ENCODE data around the gene LRMDA. TPM values are rescaled to one million over a fixed set of nuclear protein-coding genes. Genes with fewer than 3 reads are reported as not detected.

LRMDA gene
- total and polyA plus RNA-seq, 10 of the 15 experiments (the other 5 are each of a cell fraction or from before 2014, with no cell fraction given): 0.07 to 0.54 (median 0.29) TPM; not detected in 4

DNA sequence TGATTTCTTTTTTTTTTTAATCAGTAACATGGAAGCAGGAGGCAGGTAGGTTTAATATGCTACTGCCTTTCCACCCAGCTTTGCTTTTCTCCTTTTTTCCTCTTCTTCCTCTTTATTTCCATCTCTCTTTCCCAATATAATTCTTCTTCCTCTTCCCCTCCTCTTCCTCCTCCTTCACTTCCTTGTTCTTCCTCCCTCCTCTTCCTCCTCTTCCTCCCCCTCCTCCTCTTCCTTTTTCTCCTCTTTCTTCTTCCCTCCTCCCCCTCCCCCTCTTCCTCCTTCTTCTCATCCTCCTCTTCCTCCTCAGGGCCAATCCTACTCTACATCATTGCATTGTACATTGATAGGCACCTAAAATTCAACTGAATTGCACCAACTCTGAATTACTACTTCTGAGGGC, 41.2 kb upstream of the LRMDA start:
- TF ChIP-seq GATAD2B (conservative IDR thresholded peaks at IDR 0.05; ENCODE audit: low read depth) (no peak), MXI1 (IDR thresholded peaks at IDR 0.05; ENCODE audit: low read depth, low read length) (no peak), ASH2L (IDR thresholded peaks at IDR 0.05; ENCODE audit: borderline replicate concordance, low read depth) (no peak), ESRRA (IDR thresholded peaks at IDR 0.05; ENCODE audit: low read length) (no peak), POLR2AphosphoS2 (IDR thresholded peaks at IDR 0.05; ENCODE audit: low read depth, low read length) (no peak)
- no TSS peak for BruUV-seq (replicated peaks)
- no peaks in the 10 kb centered on the region for H3K79me2 ChIP-seq (ENCODE audit: control insufficient read depth, insufficient read depth, low read length)
- DNase-seq (ENCODE audit: low read depth, low spot score) (no peak), FAIRE-seq (no peak), ATAC-seq (no peak)
- no peak overlapping the region for H3K27ac ChIP-seq (ENCODE audit: control insufficient read depth, insufficient read depth)
- no peak overlapping the region for H3K4me3 ChIP-seq
- no peak overlapping the region for H3K4me2 ChIP-seq (ENCODE audit: control insufficient read depth, insufficient read depth)
- in situ Hi-C loops (cut with MboI) (loop anchor here (25.0 kb wide), 2 partner anchors 647 to 1147 kb away; no protein-coding TSS in a partner anchor), intact Hi-C loops (cut with micrococcal nuclease; ENCODE audit: unreplicated experiment) (no loop called here)
- H4K20me1 ChIP-seq (ENCODE audit: control insufficient read depth, insufficient read depth): no peaks in the 10 kb centered on the region; the same call in none of the 2 replicates
- H3K36me3 ChIP-seq (ENCODE audit: control insufficient read depth in 2 of 2, insufficient read depth in 2 of 2, low read length in 1 of 2): no peaks in the 10 kb centered on the region
- ChIA-PET CTCF (interaction anchor here (0.6 kb wide), 1 partner anchor 612 kb away, joined by 3 read pairs; no protein-coding TSS in a partner anchor), SMC1A (ENCODE audit: uncharacterized antibody, unreplicated experiment) (no interaction called here), POLR2A (no interaction called here), RAD21 (ENCODE audit: unreplicated experiment) (interaction anchor here (0.7 kb wide), 1 partner anchor 199 kb away, joined by 3 read pairs; no protein-coding TSS in a partner anchor)
- H2AFZ ChIP-seq (ENCODE audit: control insufficient read depth, low read depth, low read length): no peak overlapping the region
- H3K9ac ChIP-seq (ENCODE audit: control insufficient read depth, insufficient read depth, low read length): no peak overlapping the region
- H3K9me3 ChIP-seq (replicated peaks; ENCODE audit: control insufficient read depth, insufficient read depth, low read length): no peaks in the 10 kb centered on the region
- H3K4me1 ChIP-seq (ENCODE audit: control insufficient read depth, insufficient read depth, low read length): no peaks in the 10 kb centered on the region
- H3K27me3 ChIP-seq (replicated peaks in 1 of 2; ENCODE audit: control insufficient read depth in 2 of 2, insufficient read depth in 2 of 2, low read length in 1 of 2): peaks cover 0 to 5% of the 10 kb centered on the region in 2 experiments; a peak in 2 of 4 replicates

DNA sequence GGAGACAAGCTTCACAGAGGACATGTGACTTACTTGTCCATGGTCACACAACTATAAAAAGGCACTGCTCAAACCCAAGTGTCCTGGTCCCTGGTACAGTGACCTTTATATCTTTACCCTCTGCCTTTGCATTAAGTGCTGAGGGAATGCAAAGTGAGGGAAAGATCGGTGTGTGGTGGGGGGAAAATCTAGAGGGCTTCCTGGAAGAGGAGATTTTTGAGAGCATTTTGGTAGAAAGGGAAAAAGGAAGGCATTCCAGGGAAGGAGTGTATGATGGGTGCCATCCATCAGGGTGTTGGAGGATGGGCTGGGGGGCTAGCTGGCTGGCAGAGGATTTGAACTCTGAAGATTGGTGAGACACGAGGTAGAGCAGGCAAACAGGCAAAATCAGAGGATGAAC, 39.2 kb upstream of the LRMDA start:
- RAD21 ChIA-PET (ENCODE audit: unreplicated experiment): no interaction called here
- no peak for ATAC-seq
- Histone ChIP-seq H3K36me3 (ENCODE audit: control insufficient read depth in 2 of 2, insufficient read depth in 2 of 2, low read length in 1 of 2) (no peaks in the 10 kb centered on the region), H2AFZ (ENCODE audit: control insufficient read depth, low read depth, low read length) (no peak overlapping the region), H3K4me3 (no peak overlapping the region), H4K20me1 (ENCODE audit: control insufficient read depth, insufficient read depth) (no peaks in the 10 kb centered on the region; the same call in 1 of the 2 replicates), H3K9ac (ENCODE audit: control insufficient read depth, insufficient read depth, low read length) (no peak overlapping the region), H3K27ac (ENCODE audit: control insufficient read depth, insufficient read depth) (no peak overlapping the region), H3K4me1 (ENCODE audit: control insufficient read depth, insufficient read depth, low read length) (no peaks in the 10 kb centered on the region), H3K79me2 (ENCODE audit: control insufficient read depth, insufficient read depth, low read length) (no peaks in the 10 kb centered on the region), H3K4me2 (ENCODE audit: control insufficient read depth, insufficient read depth) (no peak overlapping the region), H3K9me3 (replicated peaks; ENCODE audit: control insufficient read depth, insufficient read depth, low read length) (no peaks in the 10 kb centered on the region; the same call in 2 of the 3 replicates), H3K27me3 (replicated peaks in 1 of 2; ENCODE audit: control insufficient read depth in 2 of 2, insufficient read depth in 2 of 2, low read length in 1 of 2) (peaks cover 1 to 9% of the 10 kb centered on the region in 2 experiments; a peak in 2 of 4 replicates)
- intact Hi-C loops (cut with micrococcal nuclease; ENCODE audit: unreplicated experiment): no loop called here
- in situ Hi-C loops (cut with MboI): loop anchor here (25.0 kb wide), 2 partner anchors 645 to 1145 kb away; no protein-coding TSS in a partner anchor
- WGBS (ENCODE audit: insufficient coverage, insufficient replicate concordance, low lambda C conversion rate, missing lambda C conversion rate): 3% methylated on average over 2 of the region's 2 CpGs
- DNase-seq (ENCODE audit: low read depth, low spot score): no peak
- POLR2A ChIA-PET: interaction anchor here (0.5 kb wide), 1 partner anchor 307 kb away, joined by 3 read pairs; no protein-coding TSS in a partner anchor
- FAIRE-seq: no peak
- SMC1A ChIA-PET (ENCODE audit: uncharacterized antibody, unreplicated experiment): no interaction called here
- BruUV-seq (replicated peaks): no TSS peak
- CTCF ChIA-PET: interaction anchor here (1.3 kb wide), 1 partner anchor 9 kb away, joined by 4 read pairs; no protein-coding TSS in a partner anchor
- no peak for TF ChIP-seq CREB1 (IDR thresholded peaks at IDR 0.05; ENCODE audit: low read depth)
- TF ChIP-seq RELA (IDR thresholded peaks at IDR 0.05; ENCODE audit: borderline replicate concordance, partially characterized antibody): no peak
- no peak for TF ChIP-seq RUNX3 (IDR thresholded peaks at IDR 0.05; ENCODE audit: low read length)
- no peak for TF ChIP-seq EED (IDR thresholded peaks at IDR 0.05; ENCODE audit: low read depth)
- no peak for TF ChIP-seq NFXL1 (IDR thresholded peaks at IDR 0.05; ENCODE audit: borderline replicate concordance)
- TF ChIP-seq, protein P1, sequence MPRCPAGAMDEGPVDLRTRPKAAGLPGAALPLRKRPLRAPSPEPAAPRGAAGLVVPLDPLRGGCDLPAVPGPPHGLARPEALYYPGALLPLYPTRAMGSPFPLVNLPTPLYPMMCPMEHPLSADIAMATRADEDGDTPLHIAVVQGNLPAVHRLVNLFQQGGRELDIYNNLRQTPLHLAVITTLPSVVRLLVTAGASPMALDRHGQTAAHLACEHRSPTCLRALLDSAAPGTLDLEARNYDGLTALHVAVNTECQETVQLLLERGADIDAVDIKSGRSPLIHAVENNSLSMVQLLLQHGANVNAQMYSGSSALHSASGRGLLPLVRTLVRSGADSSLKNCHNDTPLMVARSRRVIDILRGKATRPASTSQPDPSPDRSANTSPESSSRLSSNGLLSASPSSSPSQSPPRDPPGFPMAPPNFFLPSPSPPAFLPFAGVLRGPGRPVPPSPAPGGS (IDR thresholded peaks at IDR 0.05; ENCODE audit: borderline replicate concordance, insufficient read depth, low read depth, low read length, poor library complexity, severe bottlenecking): no peak
- no peak for TF ChIP-seq ZBED1 (IDR thresholded peaks at IDR 0.05; ENCODE audit: borderline replicate concordance)
- TF ChIP-seq ASH2L (IDR thresholded peaks at IDR 0.05; ENCODE audit: borderline replicate concordance, low read depth): no peak
- no peak for TF ChIP-seq POLR2AphosphoS2 (IDR thresholded peaks at IDR 0.05; ENCODE audit: low read depth, low read length)
- TF ChIP-seq, protein P2, sequence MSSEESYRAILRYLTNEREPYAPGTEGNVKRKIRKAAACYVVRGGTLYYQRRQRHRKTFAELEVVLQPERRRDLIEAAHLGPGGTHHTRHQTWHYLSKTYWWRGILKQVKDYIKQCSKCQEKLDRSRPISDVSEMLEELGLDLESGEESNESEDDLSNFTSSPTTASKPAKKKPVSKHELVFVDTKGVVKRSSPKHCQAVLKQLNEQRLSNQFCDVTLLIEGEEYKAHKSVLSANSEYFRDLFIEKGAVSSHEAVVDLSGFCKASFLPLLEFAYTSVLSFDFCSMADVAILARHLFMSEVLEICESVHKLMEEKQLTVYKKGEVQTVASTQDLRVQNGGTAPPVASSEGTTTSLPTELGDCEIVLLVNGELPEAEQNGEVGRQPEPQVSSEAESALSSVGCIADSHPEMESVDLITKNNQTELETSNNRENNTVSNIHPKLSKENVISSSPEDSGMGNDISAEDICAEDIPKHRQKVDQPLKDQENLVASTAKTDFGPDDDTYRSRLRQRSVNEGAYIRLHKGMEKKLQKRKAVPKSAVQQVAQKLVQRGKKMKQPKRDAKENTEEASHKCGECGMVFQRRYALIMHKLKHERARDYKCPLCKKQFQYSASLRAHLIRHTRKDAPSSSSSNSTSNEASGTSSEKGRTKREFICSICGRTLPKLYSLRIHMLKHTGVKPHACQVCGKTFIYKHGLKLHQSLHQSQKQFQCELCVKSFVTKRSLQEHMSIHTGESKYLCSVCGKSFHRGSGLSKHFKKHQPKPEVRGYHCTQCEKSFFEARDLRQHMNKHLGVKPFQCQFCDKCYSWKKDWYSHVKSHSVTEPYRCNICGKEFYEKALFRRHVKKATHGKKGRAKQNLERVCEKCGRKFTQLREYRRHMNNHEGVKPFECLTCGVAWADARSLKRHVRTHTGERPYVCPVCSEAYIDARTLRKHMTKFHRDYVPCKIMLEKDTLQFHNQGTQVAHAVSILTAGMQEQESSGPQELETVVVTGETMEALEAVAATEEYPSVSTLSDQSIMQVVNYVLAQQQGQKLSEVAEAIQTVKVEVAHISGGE (CRISPR knock-in tag; IDR thresholded peaks at IDR 0.05): no peak

Measured in GM12878 (cell line).